Breast epithelium (tissue), 3 donors: ENCODE data around the gene FBXO34.

Experiments used
- POLR2A ChIP-seq: fragments of 450-650 bp; IDR thresholded peaks from one replicate; pipeline ENCODE4 v1.6.1; 2016; ENCODE audit warnings: antibody characterized with exemption, mild to moderate bottlenecking, moderate library complexity
- POLR2AphosphoS5 ChIP-seq, 3 donors: sonication (generic); formaldehyde crosslinking; IDR thresholded peaks; one replicate each; pipeline ENCODE4 v1.6.1; 2017; ENCODE audit warnings: antibody characterized with exemption in 3 of 3
- TF ChIP-seq, protein P1 (sequence below), 3 donors: fragments of 450-650 bp; IDR thresholded peaks; one replicate each; pipeline ENCODE4 v1.5.1; 2016 to 2017; ENCODE audit warnings: antibody characterized with exemption in 3 of 3, mild to moderate bottlenecking in 3 of 3, moderate library complexity in 3 of 3

- TF ChIP-seq, protein P1, sequence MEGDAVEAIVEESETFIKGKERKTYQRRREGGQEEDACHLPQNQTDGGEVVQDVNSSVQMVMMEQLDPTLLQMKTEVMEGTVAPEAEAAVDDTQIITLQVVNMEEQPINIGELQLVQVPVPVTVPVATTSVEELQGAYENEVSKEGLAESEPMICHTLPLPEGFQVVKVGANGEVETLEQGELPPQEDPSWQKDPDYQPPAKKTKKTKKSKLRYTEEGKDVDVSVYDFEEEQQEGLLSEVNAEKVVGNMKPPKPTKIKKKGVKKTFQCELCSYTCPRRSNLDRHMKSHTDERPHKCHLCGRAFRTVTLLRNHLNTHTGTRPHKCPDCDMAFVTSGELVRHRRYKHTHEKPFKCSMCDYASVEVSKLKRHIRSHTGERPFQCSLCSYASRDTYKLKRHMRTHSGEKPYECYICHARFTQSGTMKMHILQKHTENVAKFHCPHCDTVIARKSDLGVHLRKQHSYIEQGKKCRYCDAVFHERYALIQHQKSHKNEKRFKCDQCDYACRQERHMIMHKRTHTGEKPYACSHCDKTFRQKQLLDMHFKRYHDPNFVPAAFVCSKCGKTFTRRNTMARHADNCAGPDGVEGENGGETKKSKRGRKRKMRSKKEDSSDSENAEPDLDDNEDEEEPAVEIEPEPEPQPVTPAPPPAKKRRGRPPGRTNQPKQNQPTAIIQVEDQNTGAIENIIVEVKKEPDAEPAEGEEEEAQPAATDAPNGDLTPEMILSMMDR (IDR thresholded peaks at IDR 0.05) = no peak
- TF ChIP-seq POLR2AphosphoS5 (IDR thresholded peaks at IDR 0.05) (no peak), POLR2A (no peak)
Observed at GRCh38 chr14:55274751-55275150, 3.5 kb downstream of the FBXO34 start.
